WERI-Rb-1 (cell line): ENCODE results near the gene SMIM5.

Experiments used
- DNase-seq: peaks from one replicate; pipeline ENCODE4 v3.0.0-alpha.2; 2020
- H3K27ac ChIP-seq: fragments of 250-450 bp; sonication (Bioruptor Pico); 2 replicates; pipeline ENCODE4 v1.5.1; 2020; ENCODE audit warnings: mild to moderate bottlenecking, moderate library complexity
- H3K27me3 ChIP-seq: fragments of 250-450 bp; sonication (Bioruptor Pico); 2 replicates; pipeline ENCODE4 v1.5.1; 2021; ENCODE audit warnings: mild to moderate bottlenecking, low read depth, moderate library complexity; ENCODE audit not compliant: insufficient read depth, severe bottlenecking
- H3K36me3 ChIP-seq: fragments of 250-450 bp; sonication (Bioruptor Pico); 2 replicates; pipeline ENCODE4 v1.5.1; 2020; ENCODE audit warnings: mild to moderate bottlenecking, moderate library complexity
- H3K4me3 ChIP-seq: 2 replicates; pipeline ENCODE4 v1.5.1; 2011; ENCODE audit warnings: low read depth, mild to moderate bottlenecking, control low read depth, low read length
- H3K9me3 ChIP-seq: fragments of 250-450 bp; sonication (Bioruptor Pico); 2 replicates; pipeline ENCODE4 v1.5.1; 2021; ENCODE audit warnings: mild to moderate bottlenecking, moderate library complexity; ENCODE audit not compliant: severe bottlenecking
- CTCF ChIP-seq: IDR thresholded peaks from 2 replicates; pipeline ENCODE4 v1.5.1; 2011; ENCODE audit warnings: low read depth, mild to moderate bottlenecking, control low read depth, inconsistent platforms, low read length

Gene SMIM5

GRCh38 chr17:75665981-75666380 is 32.7 kb downstream of the SMIM5 start:
- no peaks in the 10 kb centered on the region for H3K9me3 ChIP-seq
- no peak for TF ChIP-seq CTCF
- H3K4me3 ChIP-seq: peak overlapping the region; percentile 94; the same call in 1 of the 2 replicates
- H3K27me3 ChIP-seq: no peaks in the 10 kb centered on the region
- DNase-seq: no peak
- no peak overlapping the region for H3K27ac ChIP-seq
- peaks cover 59% of the 10 kb centered on the region for H3K36me3 ChIP-seq

GRCh38 chr17:75666959-75667790 is 33.9 kb downstream of the SMIM5 start, which contains the start of the genes RECQL5 and SAP30BP:
RECQL5 (minus strand) TSS chr17:75667154; CDS start chr17:75666557, 597 bp downstream.
SAP30BP (plus strand) TSS chr17:75667338; CDS start chr17:75667373, 35 bp downstream.
- H3K27me3 ChIP-seq: no peaks in the 10 kb centered on the region
- peaks cover 62% of the 10 kb centered on the region for H3K36me3 ChIP-seq
- H3K9me3 ChIP-seq: no peaks in the 10 kb centered on the region
- DNase-seq: peak; percentile 99
- TF ChIP-seq CTCF: no peak
- peak within 1 kb of the TSS; percentile 71 for H3K27ac ChIP-seq
- peak within 1 kb of the TSS; percentile 94 for H3K4me3 ChIP-seq

GRCh38 chr17:75667825-75668224 is 34.6 kb downstream of the SMIM5 start:
- peak overlapping the region; percentile 94 for H3K4me3 ChIP-seq
- H3K36me3 ChIP-seq: peaks cover 62% of the 10 kb centered on the region
- H3K27me3 ChIP-seq: no peaks in the 10 kb centered on the region
- no peak overlapping the region; the same call in 1 of the 2 replicates for H3K27ac ChIP-seq
- DNase-seq: no peak
- no peaks in the 10 kb centered on the region for H3K9me3 ChIP-seq
- TF ChIP-seq CTCF: no peak

- DNase-seq: no peak
- Histone ChIP-seq H3K27me3 (no peaks in the 10 kb centered on the region), H3K9me3 (no peaks in the 10 kb centered on the region), H3K36me3 (peaks cover 65% of the 10 kb centered on the region), H3K27ac (no peak overlapping the region), H3K4me3 (no peak overlapping the region)
- no peak for TF ChIP-seq CTCF
Observed at GRCh38 chr17:75668489-75668888, 35.3 kb downstream of the SMIM5 start.

GRCh38 chr17:75670868-75671267 is 37.6 kb downstream of the SMIM5 start:
- no peak for TF ChIP-seq CTCF
- no peak overlapping the region for H3K4me3 ChIP-seq
- no peak overlapping the region for H3K27ac ChIP-seq
- no peaks in the 10 kb centered on the region for H3K9me3 ChIP-seq
- H3K36me3 ChIP-seq: peaks cover 71% of the 10 kb centered on the region
- H3K27me3 ChIP-seq: no peaks in the 10 kb centered on the region
- no peak for DNase-seq
